GM18873 (cell line): Measurements from ENCODE around the gene TBXA2R.
"Not testable (repeated sequence)": the region's sequence is repeated elsewhere in the genome, so short reads cannot be mapped to it uniquely, and the experiment has no call there.

Experiments
- ATAC-seq: cut with Tn5 transposase; IDR thresholded peaks from one replicate; pipeline ENCODE4 v1.9.1; 2021; ENCODE audit warnings: mild to moderate bottlenecking, moderate library complexity, moderate number of reproducible peaks; ENCODE audit not compliant: unreplicated experiment, low FRiP score

Gene TBXA2R

DNA sequence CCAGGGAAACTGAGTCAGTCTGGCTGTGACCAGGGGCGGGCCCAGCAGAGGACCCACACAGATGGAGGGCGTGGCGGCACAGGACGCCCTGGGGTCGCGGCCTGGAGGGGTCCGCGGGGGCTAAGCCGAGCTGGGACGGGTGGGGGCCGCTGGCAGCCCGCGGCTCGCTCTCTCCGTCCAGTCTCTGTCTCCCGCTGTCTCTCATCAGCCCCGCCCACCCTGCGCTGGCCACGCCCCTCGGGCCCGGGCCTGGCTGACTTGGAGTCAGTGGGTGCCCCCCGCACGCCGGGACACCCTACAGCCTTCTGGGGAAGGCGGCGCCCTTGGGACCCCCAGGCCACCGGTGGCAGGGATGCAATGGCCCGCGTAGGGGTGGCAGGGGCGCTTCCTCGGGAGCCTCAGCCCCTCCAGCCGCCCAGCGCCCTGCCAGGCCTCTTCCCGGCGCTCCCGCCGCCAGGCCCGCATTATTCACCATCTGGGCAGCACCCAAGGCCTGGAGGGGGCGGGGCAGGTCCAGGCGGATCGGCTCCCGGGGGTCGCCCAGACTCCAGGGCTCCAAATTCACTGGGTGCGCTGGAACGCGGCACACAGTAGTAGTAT lies at the start of gene TBXA2R:
Gene TBXA2R, minus strand, starts transcription at position 186 of the 600 bp plus-strand sequence. CDS start 6,241 bp downstream, outside the sequence.
- no peak for ATAC-seq

DNA sequence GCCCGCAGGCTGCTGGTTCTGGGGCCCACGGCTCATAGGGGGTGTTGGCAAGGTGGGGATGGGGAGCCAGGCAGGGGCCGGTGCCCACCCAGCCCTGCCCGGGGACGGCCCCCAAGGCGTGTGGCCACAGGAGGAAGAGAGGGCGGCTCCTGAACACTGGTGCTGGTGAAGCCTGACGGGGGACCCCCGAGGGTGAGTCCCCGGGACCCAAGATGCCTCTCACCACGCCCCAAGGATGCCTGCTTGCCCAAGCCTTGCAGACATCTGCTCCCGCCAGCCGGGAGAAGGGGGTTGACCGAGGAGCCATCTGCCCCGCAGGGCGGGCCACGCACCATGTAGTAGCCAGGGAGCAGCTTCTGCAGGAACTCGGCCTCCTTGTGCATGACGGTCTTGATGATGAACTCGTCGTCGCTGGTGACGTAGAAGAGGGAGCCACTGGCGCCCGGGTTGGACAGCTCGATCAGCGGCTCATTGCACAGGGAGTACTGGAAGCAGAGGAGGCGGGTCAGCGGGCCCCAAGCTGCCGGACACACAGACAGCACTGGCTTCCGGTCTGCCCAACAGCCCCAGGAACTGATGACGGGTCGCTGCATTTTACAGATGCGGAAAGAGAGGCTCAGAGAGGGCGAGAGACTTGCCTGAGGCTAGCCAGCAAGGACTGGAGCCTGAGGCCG lies 49.5 kb upstream of the TBXA2R start:
- ATAC-seq: no peak

DNA sequence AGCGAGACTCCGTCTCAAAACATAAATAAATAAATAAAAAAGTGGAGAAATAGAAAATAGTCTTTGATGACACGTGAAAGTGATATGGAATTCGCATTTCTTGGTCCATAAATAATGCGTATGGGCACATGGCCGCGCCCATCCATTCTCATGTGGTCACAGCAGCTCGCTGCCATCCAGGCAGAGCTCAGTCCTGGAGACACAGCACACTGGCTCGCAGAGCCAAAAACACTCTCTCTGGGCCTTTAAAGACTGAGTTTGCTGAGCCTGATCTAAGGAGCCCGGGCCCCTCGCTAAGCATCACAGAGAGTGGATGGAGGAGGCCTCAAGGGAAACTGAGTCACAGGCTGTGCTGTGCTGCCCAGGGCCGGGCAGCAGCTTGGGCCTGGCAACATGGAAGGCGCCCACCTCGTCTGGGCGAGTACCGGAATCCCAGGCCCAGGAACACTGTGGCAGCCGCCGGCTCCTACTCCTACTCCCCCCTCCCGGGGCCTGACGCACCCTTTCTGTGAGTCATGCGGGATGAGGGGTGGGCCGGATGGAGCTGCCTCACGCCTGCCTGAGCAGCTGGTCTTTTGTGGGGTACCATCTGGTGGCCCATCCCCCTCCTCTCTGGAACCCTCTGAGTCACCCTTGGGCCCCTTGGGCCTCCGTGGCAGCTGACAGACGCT lies 48.9 kb upstream of the TBXA2R start:
- ATAC-seq: no peak

DNA sequence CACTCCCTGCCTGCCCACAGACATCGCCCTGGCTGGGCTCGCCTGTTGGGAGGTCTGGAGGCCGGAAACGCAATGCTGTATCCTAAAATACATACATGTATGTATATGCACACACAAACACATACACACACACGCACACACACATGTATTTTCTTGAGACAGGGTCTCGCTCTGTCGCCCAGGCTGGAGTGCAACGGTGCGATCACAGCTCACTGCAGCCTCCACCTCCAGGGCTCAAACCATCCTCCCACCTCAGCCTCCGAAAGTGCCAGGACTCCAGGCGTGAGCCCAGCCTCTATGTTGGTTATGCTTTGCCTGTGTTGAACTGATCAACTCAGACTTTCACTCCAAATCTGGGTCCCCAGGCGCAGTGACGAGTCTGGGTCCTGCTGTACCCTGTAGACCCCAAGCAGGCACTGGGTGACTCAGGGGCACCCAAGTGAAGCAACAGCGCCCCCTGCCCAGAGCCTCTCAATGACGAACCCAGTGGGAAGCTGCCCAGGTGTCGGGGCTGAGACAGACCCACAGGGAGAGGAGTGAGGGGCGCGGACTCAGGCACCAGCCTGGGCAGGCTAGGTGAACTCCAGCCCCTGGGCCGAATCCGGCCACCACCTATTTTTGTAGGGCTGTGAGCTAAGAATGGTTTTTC lies 47.3 kb upstream of the TBXA2R start:
- no peak for ATAC-seq

DNA sequence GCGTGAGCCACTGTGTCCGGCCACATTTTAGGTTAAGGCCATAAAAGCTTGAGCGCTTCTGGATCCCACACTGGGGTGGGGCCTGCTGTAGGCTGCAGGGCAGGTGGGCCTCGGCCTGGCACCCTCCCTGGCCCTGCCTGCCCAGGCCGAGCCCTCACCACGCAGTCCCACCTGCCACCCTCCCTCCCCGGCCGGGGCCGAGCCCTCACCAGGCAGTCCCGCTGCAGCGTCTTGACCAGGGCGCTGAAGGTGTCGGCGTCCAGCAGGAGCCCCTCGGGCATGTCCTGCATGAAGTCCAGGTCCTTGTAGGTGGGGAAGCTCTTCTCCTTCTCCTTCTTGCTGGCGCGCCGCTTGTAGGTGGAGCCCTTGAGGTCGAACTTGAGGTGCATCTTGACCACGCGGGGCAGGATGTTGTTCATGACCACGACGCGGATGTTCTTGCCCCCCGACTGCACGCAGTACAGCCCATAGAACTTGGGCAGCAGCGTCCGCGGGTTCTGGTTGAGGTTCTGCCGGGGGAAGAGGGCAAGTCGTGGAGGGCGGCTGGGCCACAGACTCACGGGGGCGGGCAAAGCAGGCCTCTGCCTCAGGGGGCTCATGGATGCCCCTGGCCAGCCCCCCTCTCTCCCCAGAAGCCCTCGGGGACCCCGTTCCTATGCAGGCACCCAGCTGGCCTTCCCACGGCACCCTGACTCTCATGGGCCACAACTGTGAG lies 46.6 kb upstream of the TBXA2R start:
- no peak for ATAC-seq

DNA sequence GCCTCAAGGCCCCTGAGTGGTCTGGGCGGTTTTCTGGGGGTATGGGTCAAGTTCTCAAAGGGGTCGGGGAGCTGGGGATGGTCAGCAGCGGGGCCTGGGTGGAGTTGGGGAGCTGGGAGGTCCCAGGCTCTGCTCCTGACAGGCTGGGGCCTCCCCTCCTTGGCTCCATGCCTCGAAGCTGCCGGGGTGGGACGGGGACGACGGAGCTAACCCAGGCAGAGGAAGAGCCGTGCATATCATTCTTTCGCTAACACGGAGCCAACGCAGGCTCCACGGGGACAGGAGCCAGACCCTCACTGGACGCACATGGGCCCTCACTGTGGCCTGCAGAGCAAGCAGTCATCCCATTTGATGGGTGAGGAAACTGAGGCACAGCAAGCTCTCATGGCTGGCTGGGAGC lies 45.7 kb upstream of the TBXA2R start:
- ATAC-seq: no peak

DNA sequence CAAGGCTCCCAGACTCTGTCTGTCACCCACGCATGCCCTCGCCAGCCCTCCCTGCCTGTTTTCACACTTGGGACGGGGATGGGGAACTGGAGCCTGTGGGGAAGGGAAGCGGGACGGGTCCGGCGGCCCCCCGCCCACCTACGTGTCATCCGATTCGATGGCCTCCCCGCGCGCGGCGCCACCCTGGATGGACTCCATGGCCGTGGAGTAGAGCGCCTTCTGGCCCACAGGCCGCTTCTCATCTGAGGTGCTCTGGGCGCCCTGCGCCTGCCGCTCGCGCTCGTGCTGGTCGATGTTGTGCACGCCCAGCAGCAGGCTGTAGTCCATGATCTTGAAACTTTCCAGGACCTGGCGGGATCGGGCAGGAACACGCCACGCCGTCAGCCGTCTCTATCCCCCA lies 45.0 kb upstream of the TBXA2R start:
- no peak for ATAC-seq

DNA sequence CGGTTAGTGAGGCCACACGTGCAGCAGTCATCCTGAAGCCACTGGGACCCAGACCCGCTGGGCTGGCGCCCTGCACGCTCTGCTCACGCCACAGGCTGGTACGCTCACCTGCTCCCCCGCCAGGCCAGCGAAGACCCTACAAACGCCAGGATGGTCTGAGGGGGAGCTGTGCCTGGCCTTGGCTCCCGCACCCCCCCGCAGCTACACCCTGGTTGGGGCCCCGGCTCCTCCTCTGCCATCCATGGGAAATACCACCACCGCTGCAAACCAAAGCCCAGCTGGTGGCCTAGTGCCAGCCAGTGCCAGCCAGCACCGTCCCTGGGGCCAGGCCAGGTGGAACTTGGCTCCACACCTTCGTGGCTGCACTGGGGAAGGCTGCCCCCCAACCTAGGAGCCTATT lies 43.2 kb upstream of the TBXA2R start:
- no peak for ATAC-seq

DNA sequence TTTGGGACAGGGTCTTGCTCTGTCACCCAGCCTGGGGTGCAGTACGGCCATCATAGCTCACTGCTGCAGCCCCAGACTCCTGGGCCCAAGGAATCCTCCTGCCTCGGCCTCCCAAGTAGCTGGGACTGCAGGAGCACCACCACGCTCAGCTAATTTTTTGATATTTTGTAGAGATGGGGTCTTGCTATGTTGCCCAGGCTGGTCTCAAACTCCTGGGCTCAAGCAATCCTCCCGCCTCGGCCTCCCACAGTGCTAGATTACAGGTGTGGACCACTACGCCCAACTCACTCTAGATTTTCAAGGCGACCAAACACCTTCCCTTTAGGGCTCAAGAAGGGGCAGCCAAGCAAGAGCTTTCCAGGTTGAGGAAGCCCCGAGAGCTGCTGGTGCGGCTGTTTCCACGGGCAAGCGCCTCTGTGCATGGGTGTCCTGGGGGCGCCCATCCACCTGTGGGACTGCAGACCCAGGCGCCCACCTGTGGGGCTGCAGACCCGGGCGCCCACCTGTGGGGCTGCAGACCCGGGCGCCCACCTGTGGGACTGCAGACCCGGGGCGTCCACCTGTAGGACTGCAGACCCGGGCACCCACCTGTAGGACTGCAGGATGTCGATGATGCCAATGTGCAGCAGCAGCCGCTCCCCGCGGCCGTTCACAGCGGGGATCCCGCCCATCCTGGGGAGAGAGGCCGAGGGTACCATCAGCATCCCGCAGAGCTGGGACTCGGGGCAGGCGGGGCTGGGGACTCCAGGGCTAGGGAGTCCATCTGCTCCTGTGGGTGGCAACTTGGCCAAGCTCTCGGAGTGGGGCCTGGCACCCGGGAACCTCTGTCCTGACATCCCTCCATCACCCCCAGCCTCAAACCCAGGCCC lies 41.6 kb upstream of the TBXA2R start:
- ATAC-seq: no peak

DNA sequence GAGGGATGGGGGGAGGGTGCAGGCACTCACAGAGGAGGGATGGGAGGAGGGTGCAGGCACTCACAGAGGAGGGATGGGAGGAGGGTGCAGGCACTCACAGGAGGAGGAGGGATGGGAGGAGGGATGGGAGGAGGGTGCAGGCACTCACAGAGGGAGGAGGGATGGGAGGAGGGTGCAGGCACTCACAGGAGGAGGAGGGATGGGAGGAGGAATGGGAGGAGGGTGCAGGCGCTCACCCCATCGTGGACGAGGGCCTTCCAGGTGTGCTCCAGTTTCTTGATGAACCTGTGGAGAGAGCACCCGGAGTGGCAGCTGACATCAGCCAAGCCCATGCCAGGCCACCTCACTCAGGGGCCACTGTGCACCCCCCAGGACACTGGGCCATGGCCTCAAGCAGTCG lies 40.4 kb upstream of the TBXA2R start:
- ATAC-seq: not testable (repeated sequence)

DNA sequence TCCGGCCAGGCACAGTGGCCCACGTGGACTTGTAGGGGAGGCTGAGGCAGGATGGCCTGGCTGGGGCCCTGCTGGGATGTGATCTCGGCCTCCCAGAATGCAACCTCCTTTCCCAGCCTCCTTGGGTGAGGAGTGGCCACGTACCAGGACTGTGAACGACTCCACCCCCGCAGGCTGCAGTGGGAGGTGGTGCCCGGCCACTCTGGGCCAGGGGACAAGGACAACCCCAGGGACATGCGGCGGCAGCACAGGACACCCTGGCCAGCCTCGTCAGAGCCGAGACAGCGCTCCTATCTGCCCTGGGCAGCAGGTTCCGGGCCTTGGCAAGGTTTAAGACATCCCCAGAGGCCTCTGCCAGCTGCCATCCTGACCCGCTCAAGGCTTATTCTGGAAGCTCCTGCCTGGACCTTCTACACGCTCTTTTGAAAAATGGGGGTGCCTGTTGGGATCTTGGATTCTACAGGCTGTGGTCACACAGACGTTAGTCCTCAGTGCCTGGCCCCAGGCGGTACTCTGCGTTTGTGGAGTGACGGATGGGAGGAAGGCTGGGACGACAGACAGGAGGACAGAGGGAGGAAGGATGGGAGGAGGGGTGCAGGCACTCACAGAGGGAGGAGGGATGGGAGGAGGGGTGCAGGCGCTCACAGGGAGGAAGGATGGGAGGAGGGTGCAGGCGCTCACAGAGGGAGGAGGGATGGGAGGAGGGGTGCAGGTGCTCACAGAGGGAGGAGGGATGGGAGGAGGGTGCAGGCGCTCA lies 39.8 kb upstream of the TBXA2R start:
- no peak for ATAC-seq

DNA sequence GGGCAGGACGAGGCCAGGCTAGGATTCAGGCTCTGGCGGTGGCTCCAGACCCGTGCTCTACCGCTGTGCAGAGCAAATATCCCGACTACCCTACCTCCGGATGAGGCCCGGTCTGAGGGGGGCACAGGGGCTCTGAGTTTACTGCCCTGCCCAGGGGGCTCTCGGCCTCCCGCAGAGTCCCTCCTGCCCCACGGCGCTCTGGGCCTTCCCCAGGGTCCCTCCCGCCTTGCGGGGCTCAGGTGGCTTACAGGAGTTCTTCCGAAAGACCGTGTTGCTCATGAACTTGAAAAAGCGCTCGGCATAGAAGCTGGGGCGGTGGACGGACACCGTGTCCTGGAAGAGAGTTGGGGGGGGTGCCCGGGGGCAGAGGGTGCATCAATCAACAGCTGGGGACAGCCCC lies 39.1 kb upstream of the TBXA2R start:
- no peak for ATAC-seq

DNA sequence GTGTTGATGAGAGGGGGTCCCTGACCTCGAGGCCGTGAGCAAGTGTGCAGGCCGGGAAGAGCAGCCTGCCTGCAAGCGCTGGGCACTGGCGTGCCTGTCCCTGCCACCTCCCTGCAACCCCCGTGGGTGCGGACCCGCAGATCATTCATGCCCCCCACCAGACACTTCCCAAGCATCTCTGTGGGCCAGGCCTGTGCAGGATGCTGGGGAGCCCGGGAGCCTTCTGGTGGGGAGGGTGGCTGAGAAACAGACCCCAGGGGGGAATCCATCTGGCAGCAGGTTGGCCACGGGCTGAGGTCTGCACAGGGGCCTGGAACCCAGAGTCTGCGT lies 38.4 kb upstream of the TBXA2R start:
- ATAC-seq: no peak

DNA sequence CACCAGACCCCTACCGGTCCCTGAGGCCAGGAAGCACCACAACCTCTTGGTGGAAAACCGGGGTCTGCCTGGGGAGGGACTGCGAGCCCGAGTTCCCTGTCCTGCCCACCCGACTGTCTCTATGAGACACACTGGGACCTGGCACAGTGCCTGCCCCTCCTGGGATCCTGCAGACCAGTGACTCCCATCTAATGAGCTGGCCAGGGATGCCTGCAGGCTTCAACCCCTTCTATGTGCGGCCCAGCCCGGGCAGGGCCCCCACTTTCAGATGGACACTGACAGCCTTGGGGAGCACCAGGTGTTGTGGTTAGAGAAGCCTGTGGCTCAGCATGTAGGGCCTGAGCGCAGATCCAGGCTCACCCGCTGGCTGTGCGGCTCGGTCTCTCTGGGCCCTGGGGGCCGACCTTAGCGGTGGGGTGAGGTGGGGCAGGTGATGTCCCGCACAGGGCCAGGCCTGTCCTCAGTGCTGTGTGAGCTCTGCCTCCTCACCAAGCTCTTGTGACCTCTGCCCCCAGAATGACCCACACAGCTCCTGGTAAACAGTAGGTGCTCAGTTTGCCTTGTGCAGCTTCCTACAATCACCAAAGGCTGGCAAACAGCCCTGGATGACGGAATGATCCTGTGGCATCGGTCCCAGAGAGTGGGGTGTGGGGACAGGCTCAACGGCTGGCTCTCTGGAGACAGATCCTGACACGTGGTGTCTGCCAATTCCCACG lies 37.8 kb upstream of the TBXA2R start:
- no peak for ATAC-seq

DNA sequence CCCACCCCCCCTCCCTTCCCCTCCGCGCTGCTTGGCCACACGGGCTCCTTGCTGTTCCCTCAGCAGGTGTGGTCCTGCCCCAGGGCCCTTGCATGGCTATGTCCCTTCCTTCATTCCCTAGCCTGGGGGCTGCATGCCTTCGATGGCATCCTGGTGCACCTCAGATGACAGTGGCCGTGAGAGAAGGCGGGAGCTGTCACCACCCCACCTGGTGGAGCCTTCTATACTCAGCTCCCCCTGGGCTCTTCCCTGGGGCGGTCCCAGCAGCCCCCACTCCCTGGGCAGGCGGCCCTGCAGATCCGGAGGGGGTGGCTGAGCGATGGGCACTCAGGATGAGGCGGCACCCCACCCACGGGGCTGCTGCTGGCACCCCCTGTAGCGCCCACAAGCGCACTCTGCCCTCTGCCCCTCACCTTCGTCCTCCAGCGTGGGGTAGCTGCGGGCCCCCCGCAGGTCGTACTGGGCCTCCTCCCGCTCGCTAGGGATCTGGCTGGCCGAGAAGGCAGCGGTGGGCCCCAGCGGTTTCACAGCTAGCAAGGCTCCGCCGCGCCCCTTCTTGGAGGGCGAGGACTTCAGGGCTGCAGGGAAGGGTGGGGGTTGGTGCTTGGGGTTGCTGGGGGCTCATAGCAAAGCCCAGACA lies 37.1 kb upstream of the TBXA2R start:
- no peak for ATAC-seq

DNA sequence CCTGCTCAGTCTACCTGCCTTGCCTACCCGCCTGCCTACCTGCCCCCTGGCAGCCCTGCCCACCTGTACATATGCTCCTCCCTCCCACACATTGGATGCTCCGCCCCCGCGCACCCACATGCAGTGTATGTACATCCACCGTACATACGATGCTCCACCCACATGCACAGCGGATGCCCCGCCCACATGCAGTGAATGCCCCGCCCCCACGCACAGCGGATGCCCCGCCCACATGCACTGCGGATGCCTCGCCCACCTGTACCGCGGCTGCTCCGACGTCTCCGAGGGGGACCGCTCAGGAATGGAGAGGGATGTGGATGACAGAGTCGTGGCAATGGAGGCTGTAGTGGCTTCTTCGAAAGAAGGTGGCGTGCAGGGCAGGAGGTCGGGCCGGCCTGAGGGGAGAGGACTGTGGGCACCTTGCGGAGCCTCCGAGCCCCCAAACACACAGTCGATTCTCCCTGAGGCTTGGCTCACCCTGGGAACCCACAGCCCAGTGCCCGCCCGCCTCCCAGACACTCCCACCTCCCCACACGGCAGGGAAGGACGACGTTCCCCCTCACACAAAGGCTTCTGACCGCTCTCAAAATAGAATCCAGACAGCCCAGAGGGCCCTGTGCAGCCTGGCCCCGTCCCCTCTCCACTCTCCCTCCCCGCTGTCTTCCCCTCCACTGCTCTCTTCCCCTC lies 36.5 kb upstream of the TBXA2R start:
- ATAC-seq: no peak

DNA sequence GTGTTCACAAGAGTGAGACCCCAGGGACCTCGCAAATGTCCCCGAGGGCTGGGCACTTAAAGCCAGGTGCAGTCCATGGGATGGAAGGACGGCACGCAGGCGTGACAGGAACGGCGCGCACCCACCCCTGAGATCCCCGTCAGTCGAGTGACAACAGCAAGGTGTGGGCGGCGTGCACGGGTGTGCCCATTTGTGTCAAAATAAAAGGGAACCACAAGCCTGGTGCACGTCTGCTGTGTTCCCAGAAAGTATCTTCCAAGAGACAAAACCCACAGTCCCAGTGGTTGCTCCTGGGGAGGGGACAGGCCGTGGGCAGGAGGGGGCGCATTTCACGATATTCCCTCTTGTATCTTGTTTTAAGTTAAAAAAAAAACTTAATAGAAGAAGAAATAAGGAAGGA lies 35.6 kb upstream of the TBXA2R start:
- ATAC-seq: no peak
